Choroid plexus epithelial cell (primary cell): ENCODE data around the gene FCHO1.

Source experiments
- DNase-seq: peaks from one replicate; pipeline ENCODE4 v3.0.0-alpha.2; 2010; ENCODE audit warnings: low read depth
- H3K4me3 ChIP-seq: 2 replicates; pipeline ENCODE4 v1.5.1; 2011; ENCODE audit warnings: low read depth, mild to moderate bottlenecking, control low read depth, low read length, moderate library complexity
- TF ChIP-seq, protein P1 (sequence below): conservative IDR thresholded peaks from 2 replicates; pipeline ENCODE4 v1.5.1; 2011; ENCODE audit warnings: low read depth, mild to moderate bottlenecking, control low read depth, inconsistent platforms, low read length, moderate library complexity

The FCHO1 gene

DNA sequence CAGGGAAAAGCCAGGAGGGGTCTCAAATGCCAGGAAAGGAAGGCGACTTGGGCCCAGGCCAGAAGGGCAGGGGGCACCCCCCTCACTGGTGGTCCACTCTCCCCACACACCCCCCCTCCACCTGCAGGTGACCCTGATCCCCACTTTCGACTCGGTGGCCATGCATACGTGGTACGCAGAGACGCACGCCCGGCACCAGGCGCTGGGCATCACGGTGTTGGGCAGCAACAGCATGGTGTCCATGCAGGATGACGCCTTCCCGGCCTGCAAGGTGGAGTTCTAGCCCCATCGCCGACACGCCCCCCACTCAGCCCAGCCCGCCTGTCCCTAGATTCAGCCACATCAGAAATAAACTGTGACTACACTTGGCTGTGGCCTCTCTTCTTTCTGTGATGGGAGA is 17.1 kb upstream of the FCHO1 start:
- no peak for DNase-seq
- TF ChIP-seq, protein P1, sequence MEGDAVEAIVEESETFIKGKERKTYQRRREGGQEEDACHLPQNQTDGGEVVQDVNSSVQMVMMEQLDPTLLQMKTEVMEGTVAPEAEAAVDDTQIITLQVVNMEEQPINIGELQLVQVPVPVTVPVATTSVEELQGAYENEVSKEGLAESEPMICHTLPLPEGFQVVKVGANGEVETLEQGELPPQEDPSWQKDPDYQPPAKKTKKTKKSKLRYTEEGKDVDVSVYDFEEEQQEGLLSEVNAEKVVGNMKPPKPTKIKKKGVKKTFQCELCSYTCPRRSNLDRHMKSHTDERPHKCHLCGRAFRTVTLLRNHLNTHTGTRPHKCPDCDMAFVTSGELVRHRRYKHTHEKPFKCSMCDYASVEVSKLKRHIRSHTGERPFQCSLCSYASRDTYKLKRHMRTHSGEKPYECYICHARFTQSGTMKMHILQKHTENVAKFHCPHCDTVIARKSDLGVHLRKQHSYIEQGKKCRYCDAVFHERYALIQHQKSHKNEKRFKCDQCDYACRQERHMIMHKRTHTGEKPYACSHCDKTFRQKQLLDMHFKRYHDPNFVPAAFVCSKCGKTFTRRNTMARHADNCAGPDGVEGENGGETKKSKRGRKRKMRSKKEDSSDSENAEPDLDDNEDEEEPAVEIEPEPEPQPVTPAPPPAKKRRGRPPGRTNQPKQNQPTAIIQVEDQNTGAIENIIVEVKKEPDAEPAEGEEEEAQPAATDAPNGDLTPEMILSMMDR = no peak
- no peak overlapping the region for H3K4me3 ChIP-seq

DNA sequence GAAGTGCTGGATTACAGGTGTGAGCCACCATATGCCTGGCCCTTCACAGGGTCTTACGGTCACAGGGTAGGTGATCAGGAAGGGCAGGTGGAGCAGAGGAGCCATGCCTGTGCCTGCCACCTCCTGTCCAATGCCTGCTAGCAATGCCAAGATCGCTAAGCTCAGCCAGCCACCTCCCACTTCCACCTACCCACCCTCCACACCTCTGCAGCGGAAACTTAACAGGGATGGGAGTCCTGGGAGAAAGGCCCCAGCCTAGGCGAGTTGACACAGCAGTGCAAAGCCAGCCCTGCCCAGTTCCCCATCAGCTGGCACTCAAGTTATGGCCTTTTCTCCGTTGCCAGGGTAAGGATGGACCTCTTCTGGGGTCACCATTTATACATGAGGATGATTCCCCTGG is 15.9 kb upstream of the FCHO1 start:
- no peak for DNase-seq
- no peak overlapping the region for H3K4me3 ChIP-seq
- TF ChIP-seq, protein P1 = no peak

DNA sequence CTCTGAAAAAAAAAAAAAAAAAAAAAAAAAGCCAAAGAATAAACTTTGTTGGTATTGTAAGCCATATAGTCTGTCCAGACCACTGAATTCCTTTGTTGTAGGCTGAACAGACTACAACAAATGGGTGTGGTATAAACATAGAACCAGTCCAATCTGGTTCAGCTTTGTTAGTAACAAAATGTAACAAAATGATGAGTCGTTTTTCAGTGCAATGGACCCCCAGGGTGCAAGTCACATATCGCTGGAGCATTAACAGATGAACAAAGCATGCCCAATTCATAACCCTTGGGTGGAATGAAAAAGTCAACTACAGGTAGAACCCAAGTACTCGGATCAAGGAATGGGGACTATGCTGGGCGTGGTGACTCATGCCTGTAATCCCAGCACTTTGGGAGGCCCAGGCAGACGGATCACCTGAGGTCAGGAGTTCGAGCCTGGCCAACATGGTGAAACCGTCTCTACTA is 13.6 kb upstream of the FCHO1 start:
- TF ChIP-seq, protein P1 = no peak
- peak; percentile 30 for DNase-seq
- H3K4me3 ChIP-seq = no peak overlapping the region

DNA sequence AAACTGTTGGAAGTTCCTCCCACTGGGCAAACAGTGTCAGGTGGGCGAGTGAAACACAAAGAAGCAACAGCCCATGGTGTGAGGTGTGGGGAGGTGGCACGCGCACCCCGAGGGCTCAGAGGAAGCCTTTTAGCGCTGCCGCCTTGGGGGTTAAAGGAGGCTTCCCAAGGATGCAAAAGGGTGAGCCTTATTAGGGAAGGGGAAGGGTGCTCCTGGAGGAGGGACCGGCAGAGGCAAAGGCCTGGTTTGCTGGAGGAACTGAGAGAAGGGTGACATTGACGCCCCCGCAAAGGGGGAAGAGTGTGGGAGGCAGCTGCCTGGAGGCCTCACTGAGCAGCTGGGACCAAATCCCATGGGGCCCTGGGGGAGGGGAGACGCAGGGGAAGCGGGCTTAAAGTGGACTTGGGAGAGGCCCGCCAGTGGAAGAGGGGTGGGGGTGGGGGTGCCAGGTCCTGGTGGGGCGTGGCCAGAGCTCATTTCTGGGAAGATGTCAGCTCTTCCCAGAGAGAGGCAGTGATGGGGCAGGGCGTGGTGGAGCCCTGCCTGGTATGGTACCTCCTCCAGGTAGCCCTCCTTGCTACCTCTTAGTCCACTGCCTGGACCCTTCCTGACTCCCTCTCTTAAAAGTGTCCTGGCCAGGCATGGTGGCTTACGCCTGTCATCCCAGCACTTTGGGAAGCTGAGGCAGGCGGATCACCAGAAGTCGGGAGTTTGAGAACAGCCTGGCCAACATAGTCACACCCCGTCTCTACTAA is 12.0 kb upstream of the FCHO1 start:
- TF ChIP-seq, protein P1 = no peak

DNA sequence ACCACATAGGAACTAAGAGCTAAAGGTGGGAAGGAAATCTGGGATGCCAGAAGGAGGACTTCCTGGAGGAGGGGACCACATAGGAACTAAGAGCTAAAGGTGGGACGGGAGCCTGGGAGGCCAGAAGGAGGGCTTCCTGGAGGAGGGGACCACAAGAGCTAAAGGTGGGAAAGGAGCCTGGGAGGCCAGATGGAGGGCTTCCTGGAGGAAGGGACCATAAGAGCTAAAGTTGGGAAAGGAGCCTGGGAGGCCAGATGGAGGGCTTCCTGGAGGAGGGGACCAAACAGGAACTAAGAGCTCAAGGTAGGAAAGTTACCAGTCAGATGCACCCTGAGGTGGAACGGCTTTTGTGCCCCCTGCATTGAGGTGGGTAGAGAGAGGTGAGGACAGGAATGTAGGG is 9.8 kb upstream of the FCHO1 start:
- TF ChIP-seq, protein P1 = no peak

More for the DNA sequence above, 12.0 kb upstream of the FCHO1 start:
- DNase-seq = no peak
- no peak overlapping the region for H3K4me3 ChIP-seq

DNA sequence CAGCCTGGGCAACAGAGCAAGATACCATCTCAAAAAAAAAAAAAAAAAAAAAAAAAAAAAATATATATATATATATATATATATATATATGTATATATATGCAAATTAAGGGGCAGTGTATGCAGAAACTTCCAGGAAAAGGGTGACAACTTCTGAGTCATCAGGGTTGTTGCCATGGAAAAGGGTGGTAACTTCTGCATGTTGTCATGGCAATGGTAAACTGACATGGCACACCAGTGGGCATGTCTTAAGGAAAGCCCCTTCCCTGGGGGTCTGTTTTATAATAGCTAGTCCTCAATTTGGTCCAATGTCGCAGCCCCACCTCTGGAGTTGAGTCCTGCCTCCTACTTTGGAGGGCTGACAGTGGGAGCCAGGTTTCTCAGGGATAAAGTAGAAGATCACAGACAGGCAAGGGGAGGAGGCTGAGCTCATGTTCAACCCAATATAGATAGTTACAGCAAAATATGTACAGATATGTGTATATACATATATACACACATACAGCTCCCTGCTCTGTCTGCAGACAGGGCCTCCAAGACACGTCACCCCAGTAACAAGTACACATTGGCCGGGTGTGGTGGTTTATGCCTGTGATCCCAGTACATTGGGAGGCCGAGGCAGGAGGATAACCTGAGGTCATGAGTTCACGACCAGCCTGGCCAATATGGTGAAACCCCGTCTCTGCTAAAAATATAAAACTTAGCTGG is 7.2 kb upstream of the FCHO1 start:
- no peak overlapping the region for H3K4me3 ChIP-seq
- peak; percentile 37 for DNase-seq
- TF ChIP-seq, protein P1 = no peak

More for the DNA sequence above, 9.8 kb upstream of the FCHO1 start:
- DNase-seq = no peak
- H3K4me3 ChIP-seq = no peak overlapping the region
